ENCODE data around the gene ATP6AP1.

Gene ATP6AP1

GRCh38 chrX:154471839-154472684, 43.6 kb downstream of the ATP6AP1 start:
- no peak for TF ChIP-seq CTCF (IDR thresholded peaks at IDR 0.05)
- Histone ChIP-seq H3K27me3 (ENCODE audit: control insufficient read depth, insufficient read depth, low read length) (no peaks in the 10 kb centered on the region), H3K9me3 (ENCODE audit: control insufficient read depth, low read length) (no peaks in the 10 kb centered on the region), H2AFZ (no peak overlapping the region), H3K27ac (no peak overlapping the region), H3K9ac (no peak overlapping the region), H3K4me1 (no peaks in the 10 kb centered on the region), H3K79me2 (no peaks in the 10 kb centered on the region), H3K36me3 (ENCODE audit: control insufficient read depth, insufficient read depth, low read length) (no peaks in the 10 kb centered on the region), H3K4me2 (ENCODE audit: low read length) (no peak overlapping the region), H3K4me3 (ENCODE audit: low read depth, low read length) (no peak overlapping the region)

DNA sequence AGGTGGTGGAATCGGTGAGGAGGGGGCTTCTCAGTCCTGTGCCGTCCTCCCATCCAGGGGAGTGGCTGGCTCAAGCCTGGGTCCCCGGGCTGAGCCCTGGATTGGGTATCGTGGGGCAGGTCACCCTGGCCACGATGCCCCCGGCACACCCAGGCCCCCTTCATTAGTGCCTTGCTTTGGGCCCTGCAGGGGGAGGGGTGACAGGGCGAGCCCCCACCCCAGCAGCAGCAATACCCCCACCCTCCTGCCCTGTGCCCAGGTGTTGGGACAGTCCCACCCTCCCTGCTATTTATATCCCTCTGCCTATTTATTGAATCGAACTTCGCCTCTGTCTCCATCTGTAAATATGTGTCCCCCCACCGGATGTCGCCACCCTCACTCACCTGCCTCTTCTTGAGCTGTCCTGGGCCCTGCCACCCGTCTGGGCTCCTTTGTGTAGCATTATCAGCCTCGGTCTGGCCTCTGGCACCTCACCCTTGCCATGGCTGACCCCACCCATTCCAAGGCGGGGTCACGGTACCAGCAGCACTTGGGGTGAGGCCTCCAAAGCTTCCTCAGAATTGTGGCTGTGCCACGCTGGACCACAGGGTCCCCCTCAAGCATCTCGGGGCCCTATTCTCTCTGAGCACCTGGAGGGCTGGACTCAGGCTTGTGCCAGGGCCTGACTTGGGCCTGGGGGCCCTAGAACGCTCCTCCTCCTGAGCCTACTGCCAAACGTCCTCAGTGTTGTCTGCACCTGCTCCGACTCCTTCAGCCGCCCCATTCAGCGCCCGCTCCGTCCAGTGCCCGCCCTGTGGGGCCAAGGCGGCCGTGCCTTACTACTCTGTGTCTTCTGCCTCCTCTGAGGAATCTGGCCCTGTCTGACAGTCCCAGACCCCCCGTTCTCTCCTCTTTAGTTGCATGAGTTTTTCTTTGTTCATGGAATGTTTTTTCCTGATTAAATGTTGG, 44.5 kb downstream of the ATP6AP1 start:
- no peaks in the 10 kb centered on the region for H3K27me3 ChIP-seq (ENCODE audit: control insufficient read depth, insufficient read depth, low read length)
- H3K27ac ChIP-seq = no peak overlapping the region
- no peak for TF ChIP-seq CTCF (IDR thresholded peaks at IDR 0.05)
- H3K9ac ChIP-seq = no peak overlapping the region
- H2AFZ ChIP-seq = no peak overlapping the region
- no peak overlapping the region for H3K4me3 ChIP-seq (ENCODE audit: low read depth, low read length)
- H3K4me1 ChIP-seq = no peaks in the 10 kb centered on the region
- no peaks in the 10 kb centered on the region for H3K9me3 ChIP-seq (ENCODE audit: control insufficient read depth, low read length)
- no peaks in the 10 kb centered on the region for H3K79me2 ChIP-seq
- H3K4me2 ChIP-seq (ENCODE audit: low read length) = no peak overlapping the region
- H3K36me3 ChIP-seq (ENCODE audit: control insufficient read depth, insufficient read depth, low read length) = no peaks in the 10 kb centered on the region

- Histone ChIP-seq H3K36me3 (ENCODE audit: control insufficient read depth, insufficient read depth, low read length) (no peaks in the 10 kb centered on the region), H2AFZ (no peak overlapping the region), H3K4me2 (ENCODE audit: low read length) (no peak overlapping the region), H3K4me1 (no peaks in the 10 kb centered on the region), H3K27ac (no peak overlapping the region), H3K9ac (no peak overlapping the region), H3K9me3 (ENCODE audit: control insufficient read depth, low read length) (no peaks in the 10 kb centered on the region), H3K79me2 (no peaks in the 10 kb centered on the region), H3K27me3 (ENCODE audit: control insufficient read depth, insufficient read depth, low read length) (no peaks in the 10 kb centered on the region), H3K4me3 (ENCODE audit: low read depth, low read length) (no peak overlapping the region)
- TF ChIP-seq CTCF (IDR thresholded peaks at IDR 0.05) = no peak
These were observed 45.2 kb downstream of the ATP6AP1 start for GRCh38 chrX:154473683-154474082.

GRCh38 chrX:154476821-154477220, 48.3 kb downstream of the ATP6AP1 start:
- Histone ChIP-seq H3K9ac (no peak overlapping the region), H3K79me2 (no peaks in the 10 kb centered on the region), H3K4me1 (no peaks in the 10 kb centered on the region), H3K4me3 (ENCODE audit: low read depth, low read length) (no peak overlapping the region), H2AFZ (no peak overlapping the region), H3K9me3 (ENCODE audit: control insufficient read depth, low read length) (no peaks in the 10 kb centered on the region), H3K27ac (no peak overlapping the region), H3K36me3 (ENCODE audit: control insufficient read depth, insufficient read depth, low read length) (no peaks in the 10 kb centered on the region), H3K4me2 (ENCODE audit: low read length) (no peak overlapping the region), H3K27me3 (ENCODE audit: control insufficient read depth, insufficient read depth, low read length) (no peaks in the 10 kb centered on the region)
- TF ChIP-seq CTCF (IDR thresholded peaks at IDR 0.05) = no peak
